ENCODE data around the gene DUSP8. TPM values are rescaled to one million over a fixed set of nuclear protein-coding genes. Genes with fewer than 3 reads are reported as not detected.
A peak's percentile ranks its signal among the peaks of the same experiment; 100 is the strongest.

DUSP8 gene
- total RNA-seq, 2 experiments from 2014 or later = 1.3 to 2.8 TPM

GRCh38 chr11:1570896-1571759, 943 bp downstream of the DUSP8 start:
- Mint-ChIP-seq H3K4me1 (peaks cover 9% of the 10 kb centered on the region), H3K27me3 (peaks cover 2% of the 10 kb centered on the region), H3K36me3 (ENCODE audit: low read depth) (no peaks in the 10 kb centered on the region), H3K9me3 (ENCODE audit: low read depth) (no peaks in the 10 kb centered on the region), H3K27ac (no peak overlapping the region), H3K4me3 (peak overlapping the region; percentile 48)
- DNase-seq = peak; percentile 52
- intact Hi-C loops (cut with DNase I, micrococcal nuclease) = loop anchor here (5.0 to 10.0 kb wide), 6 partner anchors 34 to 644 kb away; partner anchors contain the start of genes AP2A2 (in 1 of the 2) and LSP1 (in 1 of the 2)
- ATAC-seq = no peak
- ChIA-PET POLR2A (no interaction called here), CTCF (no interaction called here)

DNA sequence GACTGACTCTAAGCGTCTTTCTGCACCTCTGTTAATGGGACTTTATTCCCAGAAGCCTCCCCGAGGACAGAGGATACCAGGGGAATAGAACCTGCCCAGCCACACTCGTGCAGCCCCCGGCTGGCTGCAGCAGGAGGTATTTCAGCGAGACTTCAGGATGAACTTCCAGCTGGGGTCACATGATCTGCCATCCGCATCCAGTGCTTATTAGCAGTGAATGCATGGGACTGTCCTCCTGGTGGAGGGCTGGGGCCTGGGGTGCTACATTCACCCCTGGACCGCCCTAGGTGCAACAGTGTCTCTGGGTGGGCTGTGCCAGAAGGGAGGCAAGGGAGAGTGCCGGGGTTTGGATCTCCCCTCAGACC, 1.6 kb downstream of the DUSP8 start:
- intact Hi-C loops (cut with DNase I, micrococcal nuclease) = loop anchor here (5.0 to 10.0 kb wide), 6 partner anchors 33 to 643 kb away; partner anchors contain the start of genes AP2A2 (in 1 of the 2) and LSP1 (in 1 of the 2)
- ChIA-PET POLR2A (no interaction called here), CTCF (no interaction called here)
- Mint-ChIP-seq H3K36me3 (ENCODE audit: low read depth) (no peaks in the 10 kb centered on the region), H3K9me3 (ENCODE audit: low read depth) (no peaks in the 10 kb centered on the region), H3K27me3 (peaks cover 2% of the 10 kb centered on the region), H3K27ac (no peak overlapping the region), H3K4me3 (peak overlapping the region; percentile 48), H3K4me1 (peaks cover 9% of the 10 kb centered on the region)
- ATAC-seq (no peak), DNase-seq (no peak)

- peaks cover 9% of the 10 kb centered on the region for H3K4me1 Mint-ChIP-seq
- H3K27me3 Mint-ChIP-seq = peaks cover under 1% of the 10 kb centered on the region
- intact Hi-C loops (cut with DNase I, micrococcal nuclease) = loop anchor here (5.0 to 10.0 kb wide), 6 partner anchors 33 to 643 kb away; partner anchors contain the start of genes AP2A2 (in 1 of the 2) and LSP1 (in 1 of the 2)
- ATAC-seq (no peak), DNase-seq (no peak)
- no peaks in the 10 kb centered on the region for H3K9me3 Mint-ChIP-seq (ENCODE audit: low read depth)
- CTCF ChIA-PET = interaction anchor here (0.6 to 0.7 kb wide), 2 partner anchors 21 to 58 kb away, joined by 3 read pairs; no protein-coding TSS in a partner anchor
- POLR2A ChIA-PET = no interaction called here
- H3K4me3 Mint-ChIP-seq = no peak overlapping the region
- H3K36me3 Mint-ChIP-seq (ENCODE audit: low read depth) = no peaks in the 10 kb centered on the region
- no peak overlapping the region for H3K27ac Mint-ChIP-seq
These were observed 2.0 kb downstream of the DUSP8 start for GRCh38 chr11:1570001-1570453.

GRCh38 chr11:1569251-1569780, 2.8 kb downstream of the DUSP8 start:
- intact Hi-C loops (cut with DNase I, micrococcal nuclease) = no loop called here
- Mint-ChIP-seq H3K27ac (no peak overlapping the region), H3K9me3 (ENCODE audit: low read depth) (no peaks in the 10 kb centered on the region), H3K4me3 (no peak overlapping the region), H3K36me3 (ENCODE audit: low read depth) (no peaks in the 10 kb centered on the region), H3K27me3 (no peaks in the 10 kb centered on the region), H3K4me1 (peaks cover 9% of the 10 kb centered on the region)
- ATAC-seq (no peak), DNase-seq (no peak)
- ChIA-PET CTCF (interaction anchor here (0.7 kb wide), 1 partner anchor 59 kb away, joined by 3 read pairs; no protein-coding TSS in a partner anchor), POLR2A (no interaction called here)

GRCh38 chr11:1568441-1568911, 3.6 kb downstream of the DUSP8 start:
- CTCF ChIA-PET = interaction anchor here (0.6 kb wide), 1 partner anchor 364 kb away, joined by 3 read pairs; no protein-coding TSS in a partner anchor
- Mint-ChIP-seq H3K9me3 (ENCODE audit: low read depth) (no peaks in the 10 kb centered on the region), H3K4me3 (no peak overlapping the region), H3K4me1 (peaks cover 5% of the 10 kb centered on the region), H3K27me3 (no peaks in the 10 kb centered on the region), H3K36me3 (ENCODE audit: low read depth) (no peaks in the 10 kb centered on the region), H3K27ac (no peak overlapping the region)
- DNase-seq (peak; percentile 43), ATAC-seq (no peak)
- POLR2A ChIA-PET = no interaction called here
- intact Hi-C loops (cut with DNase I, micrococcal nuclease) = no loop called here

- ATAC-seq (no peak), DNase-seq (no peak)
- Mint-ChIP-seq H3K4me3 (no peak overlapping the region), H3K4me1 (peaks cover 4% of the 10 kb centered on the region), H3K27ac (no peak overlapping the region), H3K27me3 (no peaks in the 10 kb centered on the region), H3K9me3 (ENCODE audit: low read depth) (no peaks in the 10 kb centered on the region), H3K36me3 (ENCODE audit: low read depth) (no peaks in the 10 kb centered on the region)
- ChIA-PET CTCF (interaction anchor here (0.6 to 0.8 kb wide), 2 partner anchors 31 to 363 kb away, joined by 3 read pairs; no protein-coding TSS in a partner anchor), POLR2A (no interaction called here)
- intact Hi-C loops (cut with DNase I, micrococcal nuclease) = no loop called here
These were observed 4.4 kb downstream of the DUSP8 start for GRCh38 chr11:1567721-1568100.

GRCh38 chr11:1567052-1567720, 4.9 kb downstream of the DUSP8 start:
- ChIA-PET POLR2A (no interaction called here), CTCF (interaction anchor here (0.8 kb wide), 1 partner anchor 32 kb away, joined by 3 read pairs; no protein-coding TSS in a partner anchor)
- no peak overlapping the region for H3K27ac Mint-ChIP-seq
- peaks cover 4% of the 10 kb centered on the region for H3K4me1 Mint-ChIP-seq
- H3K9me3 Mint-ChIP-seq (ENCODE audit: low read depth) = no peaks in the 10 kb centered on the region
- intact Hi-C loops (cut with DNase I, micrococcal nuclease) = no loop called here
- H3K4me3 Mint-ChIP-seq = no peak overlapping the region
- DNase-seq (no peak), ATAC-seq (no peak)
- no peaks in the 10 kb centered on the region for H3K27me3 Mint-ChIP-seq
- no peaks in the 10 kb centered on the region for H3K36me3 Mint-ChIP-seq (ENCODE audit: low read depth)

- Mint-ChIP-seq H3K9me3 (ENCODE audit: low read depth) (no peaks in the 10 kb centered on the region), H3K27me3 (no peaks in the 10 kb centered on the region), H3K27ac (no peak overlapping the region), H3K36me3 (ENCODE audit: low read depth) (no peaks in the 10 kb centered on the region), H3K4me3 (no peak overlapping the region), H3K4me1 (peaks cover 4% of the 10 kb centered on the region)
- ChIA-PET CTCF (interaction anchor here (2.1 kb wide), 1 partner anchor 8 kb away, joined by 13 read pairs; no protein-coding TSS in a partner anchor), POLR2A (no interaction called here)
- ATAC-seq = no peak
- no peak for DNase-seq
- intact Hi-C loops (cut with DNase I, micrococcal nuclease) = no loop called here
These were observed 5.6 kb downstream of the DUSP8 start for GRCh38 chr11:1566381-1567051.

DNA sequence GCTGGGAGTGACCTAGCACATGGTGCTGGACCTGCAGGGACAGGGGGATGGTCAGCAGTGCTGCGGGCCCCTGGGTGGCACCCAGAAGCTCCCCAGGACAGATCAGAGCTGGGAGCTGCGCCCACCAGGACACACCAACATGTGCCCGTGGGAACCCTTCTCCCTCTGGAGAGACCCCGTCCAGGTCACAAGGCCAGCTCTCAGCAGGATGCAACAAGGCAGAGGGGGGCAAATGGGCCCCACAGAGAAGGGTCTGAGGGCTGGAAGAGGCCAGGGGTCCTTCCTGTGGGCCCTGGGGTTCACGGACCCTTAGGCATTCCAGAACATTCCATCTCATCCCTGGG, 6.2 kb downstream of the DUSP8 start:
- no peaks in the 10 kb centered on the region for H3K36me3 Mint-ChIP-seq (ENCODE audit: low read depth)
- no peak overlapping the region for H3K27ac Mint-ChIP-seq
- CTCF ChIA-PET = interaction anchor here (0.7 to 2.1 kb wide), 2 partner anchors 8 to 21 kb away, joined by 3 to 13 read pairs; no protein-coding TSS in a partner anchor
- POLR2A ChIA-PET = no interaction called here
- H3K4me1 Mint-ChIP-seq = peaks cover 3% of the 10 kb centered on the region
- H3K27me3 Mint-ChIP-seq = no peaks in the 10 kb centered on the region
- intact Hi-C loops (cut with DNase I, micrococcal nuclease) = no loop called here
- no peak overlapping the region for H3K4me3 Mint-ChIP-seq
- no peak for DNase-seq
- ATAC-seq = no peak
- no peaks in the 10 kb centered on the region for H3K9me3 Mint-ChIP-seq (ENCODE audit: low read depth)

DNA sequence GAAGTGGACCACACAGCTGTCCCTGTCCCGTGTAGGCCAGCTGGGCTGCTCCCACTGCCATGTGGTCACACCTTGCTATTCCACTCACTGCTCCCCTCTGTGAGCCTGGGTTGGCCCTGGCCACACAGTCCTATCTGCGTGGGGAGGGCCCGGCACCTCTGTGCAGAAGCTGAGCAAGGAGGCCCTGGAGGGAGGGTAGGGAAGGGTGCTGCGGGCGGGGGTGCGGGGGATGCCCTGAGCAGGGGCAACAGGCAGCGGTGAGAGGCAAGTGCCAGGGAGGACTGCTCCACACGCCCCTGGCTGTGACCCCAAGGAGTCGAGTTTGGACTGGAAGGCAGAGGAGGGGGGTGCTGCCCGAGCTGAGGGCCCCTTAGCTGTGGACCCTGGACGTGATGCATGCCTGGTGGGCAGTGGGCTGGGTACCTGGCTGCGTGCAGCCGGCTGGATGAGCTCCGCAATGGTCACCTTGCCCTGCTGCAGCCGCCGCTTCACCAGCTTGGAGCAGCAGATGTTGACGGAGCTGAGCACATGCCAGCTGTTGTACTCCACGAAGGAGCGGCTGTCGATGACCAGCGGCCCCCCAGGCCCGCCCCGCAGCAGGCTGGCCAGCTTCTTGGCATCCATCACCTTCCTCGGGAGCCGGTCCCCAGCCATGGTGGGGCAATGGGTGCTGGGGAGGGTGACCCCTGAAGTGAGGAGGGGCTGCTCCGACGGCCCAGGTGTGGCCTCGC, 6.7 kb downstream of the DUSP8 start:
- intact Hi-C loops (cut with DNase I, micrococcal nuclease) = no loop called here
- Mint-ChIP-seq H3K4me1 (no peaks in the 10 kb centered on the region), H3K27ac (no peak overlapping the region), H3K36me3 (ENCODE audit: low read depth) (no peaks in the 10 kb centered on the region), H3K9me3 (ENCODE audit: low read depth) (no peaks in the 10 kb centered on the region), H3K27me3 (no peaks in the 10 kb centered on the region), H3K4me3 (no peak overlapping the region)
- ChIA-PET CTCF (interaction anchor here (0.7 to 2.1 kb wide), 2 partner anchors 9 to 21 kb away, joined by 3 to 13 read pairs; no protein-coding TSS in a partner anchor), POLR2A (no interaction called here)
- ATAC-seq (no peak), DNase-seq (no peak)
